HK-2 (cell line): ENCODE measurements around the gene B3GALT6.

Experiments used
- DNase-seq: peaks from one replicate; pipeline ENCODE4 v3.0.0-alpha.2; 2018; ENCODE audit not compliant: unreplicated experiment

B3GALT6 gene

GRCh38 chr1:1231400-1232207 lies 433 bp upstream of the B3GALT6 start, which contains the start of gene SDF4:
SDF4 (minus strand) TSS chr1:1232001; CDS start chr1:1228772, 3,229 bp downstream.
- peak; percentile 95 for DNase-seq

- no peak for DNase-seq
Measured at GRCh38 chr1:1232796-1233566, 944 bp downstream of the B3GALT6 start.

- no peak for DNase-seq
Measured at GRCh38 chr1:1233567-1233892, 1.5 kb downstream of the B3GALT6 start.

GRCh38 chr1:1234180-1234808 lies 2.3 kb downstream of the B3GALT6 start:
- no peak for DNase-seq

GRCh38 chr1:1235016-1235744 lies 3.1 kb downstream of the B3GALT6 start:
- no peak for DNase-seq

GRCh38 chr1:1236176-1236763 lies 4.2 kb downstream of the B3GALT6 start:
- no peak for DNase-seq

- DNase-seq: no peak
Measured at GRCh38 chr1:1236945-1237873, 5.2 kb downstream of the B3GALT6 start.

GRCh38 chr1:1237874-1238701 lies 6.1 kb downstream of the B3GALT6 start:
- no peak for DNase-seq

- no peak for DNase-seq
Measured at GRCh38 chr1:1238702-1239178, 6.7 kb downstream of the B3GALT6 start.

- DNase-seq: no peak
Measured at GRCh38 chr1:1239227-1239613, 7.2 kb downstream of the B3GALT6 start.

- DNase-seq: no peak
Measured at GRCh38 chr1:1239614-1240347, 7.7 kb downstream of the B3GALT6 start.

- DNase-seq: no peak
Measured at GRCh38 chr1:1240348-1240732, 8.3 kb downstream of the B3GALT6 start.

- DNase-seq: no peak
Measured at GRCh38 chr1:1240822-1241587, 9.0 kb downstream of the B3GALT6 start.

GRCh38 chr1:1241588-1242219 lies 9.7 kb downstream of the B3GALT6 start:
- no peak for DNase-seq

- no peak for DNase-seq
Measured at GRCh38 chr1:1242461-1243265, 10.6 kb downstream of the B3GALT6 start.

GRCh38 chr1:1243266-1243660 lies 11.2 kb downstream of the B3GALT6 start:
- DNase-seq: no peak

- no peak for DNase-seq
Measured at GRCh38 chr1:1243807-1244191, 11.8 kb downstream of the B3GALT6 start.
